Measurements from ENCODE around the gene PRM2. TPM values are rescaled to one million over a fixed set of nuclear protein-coding genes. Genes with fewer than 3 reads are reported as not detected.
A peak's percentile ranks its signal among the peaks of the same experiment; 100 is the strongest.

The PRM2 gene, protein sequence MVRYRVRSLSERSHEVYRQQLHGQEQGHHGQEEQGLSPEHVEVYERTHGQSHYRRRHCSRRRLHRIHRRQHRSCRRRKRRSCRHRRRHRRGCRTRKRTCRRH
- not detected for total RNA-seq
- long read RNA-seq, result 0 reads

DNA sequence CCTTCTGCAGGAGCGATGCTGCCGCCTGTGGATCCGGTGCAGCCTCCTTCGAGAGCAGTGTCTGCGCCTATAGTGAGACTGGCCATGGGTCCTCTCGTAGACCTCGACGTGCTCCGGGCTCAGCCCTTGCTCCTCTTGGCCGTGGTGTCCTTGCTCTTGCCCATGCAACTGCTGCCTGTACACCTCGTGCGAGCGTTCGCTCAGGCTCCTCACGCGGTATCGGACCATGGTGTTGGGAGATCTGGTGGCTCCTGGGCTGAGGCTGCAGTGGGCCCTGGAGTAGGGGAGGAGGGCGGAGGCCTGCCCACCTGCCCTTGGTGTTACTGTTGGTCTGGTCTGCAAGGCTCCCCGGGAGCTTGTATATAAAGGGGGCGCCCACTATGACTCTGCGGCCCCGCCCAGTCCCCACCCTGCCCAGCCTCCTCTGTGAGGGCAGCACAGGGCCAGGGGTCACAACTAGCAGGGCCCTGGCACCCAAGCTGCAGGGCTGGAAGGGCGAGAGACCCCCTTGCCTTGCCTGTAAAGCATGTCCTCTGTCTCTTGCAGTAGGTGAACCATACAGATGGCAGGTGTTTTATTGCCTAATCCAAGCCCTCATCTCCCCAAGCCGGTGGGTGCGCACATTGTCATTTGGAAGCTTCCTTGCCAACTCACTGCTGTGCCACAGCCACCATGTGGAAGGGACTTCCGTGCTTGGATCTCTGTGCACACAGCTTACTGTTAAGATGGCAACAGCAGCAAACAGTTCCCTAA lies at the start of gene PRM2:
TSS of gene PRM2 (minus strand) at position 338 of the 753 bp plus-strand sequence. CDS start at position 228, 110 bp downstream.
- no peak for DNase-seq
- Histone ChIP-seq H3K36me3 (no peaks in the 10 kb centered on the region), H3K4me1 (no peaks in the 10 kb centered on the region), H3K27ac (replicated peaks) (no peak within 1 kb of the TSS), H3K27me3 (ENCODE audit: low read depth) (peaks cover 7% of the 10 kb centered on the region), H3K4me3 (no peak within 1 kb of the TSS), H3K9me3 (replicated peaks) (no peaks in the 10 kb centered on the region)
- TF ChIP-seq, protein P1, sequence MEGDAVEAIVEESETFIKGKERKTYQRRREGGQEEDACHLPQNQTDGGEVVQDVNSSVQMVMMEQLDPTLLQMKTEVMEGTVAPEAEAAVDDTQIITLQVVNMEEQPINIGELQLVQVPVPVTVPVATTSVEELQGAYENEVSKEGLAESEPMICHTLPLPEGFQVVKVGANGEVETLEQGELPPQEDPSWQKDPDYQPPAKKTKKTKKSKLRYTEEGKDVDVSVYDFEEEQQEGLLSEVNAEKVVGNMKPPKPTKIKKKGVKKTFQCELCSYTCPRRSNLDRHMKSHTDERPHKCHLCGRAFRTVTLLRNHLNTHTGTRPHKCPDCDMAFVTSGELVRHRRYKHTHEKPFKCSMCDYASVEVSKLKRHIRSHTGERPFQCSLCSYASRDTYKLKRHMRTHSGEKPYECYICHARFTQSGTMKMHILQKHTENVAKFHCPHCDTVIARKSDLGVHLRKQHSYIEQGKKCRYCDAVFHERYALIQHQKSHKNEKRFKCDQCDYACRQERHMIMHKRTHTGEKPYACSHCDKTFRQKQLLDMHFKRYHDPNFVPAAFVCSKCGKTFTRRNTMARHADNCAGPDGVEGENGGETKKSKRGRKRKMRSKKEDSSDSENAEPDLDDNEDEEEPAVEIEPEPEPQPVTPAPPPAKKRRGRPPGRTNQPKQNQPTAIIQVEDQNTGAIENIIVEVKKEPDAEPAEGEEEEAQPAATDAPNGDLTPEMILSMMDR (IDR thresholded peaks at IDR 0.05; ENCODE audit: borderline replicate concordance), result no peak
- intact Hi-C loops (cut with micrococcal nuclease), result no loop called here

DNA sequence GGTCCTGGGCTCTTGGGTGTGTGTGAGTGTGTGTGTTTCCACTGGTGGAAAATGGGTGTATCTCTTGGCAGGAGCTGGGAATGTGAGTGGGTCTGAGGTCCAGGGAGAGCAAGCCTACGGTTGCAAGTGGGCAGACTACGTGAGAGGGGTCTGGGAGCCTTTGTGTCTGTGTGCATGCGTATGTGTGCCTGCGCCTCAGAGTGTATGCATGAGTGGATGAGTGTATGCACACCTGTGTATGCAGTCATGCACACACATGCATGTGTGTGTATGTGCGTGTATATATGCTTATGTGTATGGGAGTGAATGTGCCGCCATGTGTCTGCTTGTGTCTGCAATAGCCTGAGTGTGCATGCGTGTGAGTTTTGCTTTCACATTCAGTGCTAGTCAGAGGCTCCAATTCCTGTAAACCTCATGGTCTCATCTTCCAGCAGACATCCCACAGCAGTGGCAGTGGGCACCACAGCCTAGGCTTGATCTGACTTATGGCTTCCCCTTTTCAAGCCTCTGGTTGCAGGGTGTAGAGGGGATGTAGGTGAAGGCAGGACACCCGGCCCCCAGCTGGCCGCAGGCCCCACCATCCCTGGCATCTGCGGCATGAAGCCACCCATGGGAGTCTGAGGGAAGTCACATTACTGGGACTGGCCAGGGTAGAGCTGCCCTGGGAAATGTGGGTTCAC lies 49.3 kb upstream of the PRM2 start:
- Histone ChIP-seq H3K9me3 (replicated peaks) (no peaks in the 10 kb centered on the region), H3K36me3 (no peaks in the 10 kb centered on the region), H3K27me3 (ENCODE audit: low read depth) (no peaks in the 10 kb centered on the region), H3K4me3 (no peak overlapping the region), H3K4me1 (peaks cover 31% of the 10 kb centered on the region), H3K27ac (replicated peaks) (peak overlapping the region; percentile 12)
- TF ChIP-seq, protein P1 (IDR thresholded peaks at IDR 0.05; ENCODE audit: borderline replicate concordance), result no peak
- intact Hi-C loops (cut with micrococcal nuclease), result no loop called here
- DNase-seq, result no peak

DNA sequence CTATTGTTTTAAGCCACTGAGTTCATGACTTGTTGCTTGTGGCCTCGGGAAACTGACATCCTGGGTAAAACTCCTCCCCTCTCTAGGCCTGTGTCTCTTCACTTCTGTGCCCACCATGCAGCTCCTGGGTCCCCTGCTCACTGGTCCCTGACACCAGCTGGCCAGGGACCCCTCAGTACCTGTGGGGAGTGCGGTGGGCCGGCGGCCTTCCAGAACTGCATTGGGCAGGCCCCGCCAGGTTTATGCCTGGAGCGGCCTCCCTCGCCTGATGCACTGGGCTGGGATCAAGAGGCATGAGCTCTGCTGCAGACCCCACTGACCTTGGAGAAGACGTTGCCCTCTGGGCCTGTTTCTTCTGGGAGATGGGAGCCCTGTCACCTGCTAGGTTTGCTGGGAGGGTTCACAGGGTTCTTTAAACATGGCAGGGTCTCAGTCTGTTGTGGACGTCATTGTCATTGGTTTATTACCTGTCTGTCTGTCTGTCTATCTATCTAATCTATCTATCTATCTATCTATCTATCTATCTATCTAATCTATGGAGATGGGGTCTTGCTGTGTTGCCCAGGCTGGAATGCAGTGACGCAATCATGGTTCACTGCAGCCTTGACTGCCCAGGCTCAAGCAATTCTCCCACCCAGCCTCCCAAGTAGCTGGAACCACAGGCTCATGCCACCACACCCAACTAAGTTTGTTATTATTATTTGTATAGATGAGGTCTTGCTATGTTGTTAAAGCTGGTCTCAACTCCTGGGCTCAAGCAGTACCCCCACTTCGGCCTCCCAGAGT lies 47.5 kb upstream of the PRM2 start:
- Histone ChIP-seq H3K4me1 (peaks cover 22% of the 10 kb centered on the region), H3K36me3 (no peaks in the 10 kb centered on the region), H3K27ac (replicated peaks) (no peak overlapping the region), H3K27me3 (ENCODE audit: low read depth) (no peaks in the 10 kb centered on the region), H3K9me3 (replicated peaks) (no peaks in the 10 kb centered on the region), H3K4me3 (no peak overlapping the region)
- TF ChIP-seq, protein P1 (IDR thresholded peaks at IDR 0.05; ENCODE audit: borderline replicate concordance), result no peak
- intact Hi-C loops (cut with micrococcal nuclease), result no loop called here
- DNase-seq, result no peak

DNA sequence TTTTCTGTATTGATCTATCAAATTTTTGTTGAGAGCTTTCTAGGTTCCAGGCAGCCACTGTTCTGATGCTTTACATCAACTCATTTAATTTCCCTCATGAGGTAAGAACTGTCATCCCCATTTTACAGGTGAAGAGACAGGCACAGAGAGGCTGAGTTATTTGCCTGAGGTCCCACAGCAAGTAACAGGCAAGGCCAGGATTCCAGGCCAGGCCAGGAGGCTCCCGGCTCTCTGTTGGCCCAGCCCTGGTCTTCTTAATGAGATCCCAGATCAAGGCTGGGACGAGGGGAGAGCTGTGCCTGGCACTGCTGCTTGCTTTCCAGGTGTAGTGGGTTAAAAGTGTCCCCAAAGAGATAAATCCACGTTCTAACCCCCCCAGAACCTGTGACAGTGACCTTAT lies 46.5 kb upstream of the PRM2 start:
- peaks cover 13% of the 10 kb centered on the region for H3K4me1 ChIP-seq
- no peak overlapping the region for H3K27ac ChIP-seq (replicated peaks)
- DNase-seq, result no peak
- TF ChIP-seq, protein P1 (IDR thresholded peaks at IDR 0.05; ENCODE audit: borderline replicate concordance), result no peak
- intact Hi-C loops (cut with micrococcal nuclease), result no loop called here
- no peaks in the 10 kb centered on the region for H3K36me3 ChIP-seq
- H3K9me3 ChIP-seq (replicated peaks), result no peaks in the 10 kb centered on the region
- no peaks in the 10 kb centered on the region for H3K27me3 ChIP-seq (ENCODE audit: low read depth)
- no peak overlapping the region for H3K4me3 ChIP-seq

DNA sequence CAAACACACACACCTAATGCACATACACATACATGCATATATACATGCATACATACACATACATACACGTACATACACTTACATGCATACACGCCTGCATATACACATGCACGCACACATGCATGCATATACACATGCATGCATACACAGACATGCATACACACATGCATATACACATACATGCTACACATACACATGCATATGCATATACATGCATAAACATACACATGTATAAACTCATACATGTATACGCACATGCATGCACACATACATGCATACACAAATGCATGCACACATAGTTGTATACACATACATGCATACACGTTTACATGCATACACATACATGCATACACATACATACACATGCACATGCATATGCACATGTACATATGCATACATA lies 45.4 kb upstream of the PRM2 start:
- no peak for DNase-seq
- Histone ChIP-seq H3K4me1 (peaks cover 11% of the 10 kb centered on the region), H3K4me3 (no peak overlapping the region), H3K36me3 (no peaks in the 10 kb centered on the region), H3K27ac (replicated peaks) (no peak overlapping the region), H3K27me3 (ENCODE audit: low read depth) (no peaks in the 10 kb centered on the region), H3K9me3 (replicated peaks) (no peaks in the 10 kb centered on the region)
- TF ChIP-seq, protein P1 (IDR thresholded peaks at IDR 0.05; ENCODE audit: borderline replicate concordance), result no peak
- intact Hi-C loops (cut with micrococcal nuclease), result no loop called here

Data from left ventricle myocardium inferior (tissue), 1 donor.